Naive thymus-derived CD4-positive, alpha-beta T cell (primary cell): Measurements from ENCODE around the gene SLCO2B1. TPM values are rescaled to one million over a fixed set of nuclear protein-coding genes. Genes with fewer than 3 reads are reported as not detected.

Experiments
- ATAC-seq: fragments of 150-1000 bp; cut with Tn5 transposase; 2 replicates; pipeline ENCODE4 v1.10.0; 2021; ENCODE audit warnings: mild to moderate bottlenecking, moderate library complexity
- CTCF ChIA-PET: fragments of 350-600 bp; sonication (Branson Sonifier 250); formaldehyde crosslinking; loops from one replicate; lab custom pipeline; 2021; ENCODE audit warnings: antibody characterized with exemption; lab: Charles Lee
- POLR2A ChIA-PET: fragments of 350-600 bp; sonication (Branson Sonifier 250); formaldehyde crosslinking; loops from one replicate; lab custom pipeline; 2021; ENCODE audit warnings: antibody characterized with exemption, inconsistent platforms; lab: Charles Lee
- DNase-seq, 9 donors: peaks; one replicate each; pipeline versions ENCODE4 v3.0.0 to v3.0.0-alpha.2; 2020 to 2022; ENCODE audit warnings: mixed read lengths in 1 of 9
- H3K27ac ChIP-seq: one replicate; pipeline ENCODE4 v1.7.0; 2013; ENCODE audit warnings: mild to moderate bottlenecking, low read depth, low read length, moderate library complexity
- H3K27me3 ChIP-seq, 2 donors: one replicate each; pipeline ENCODE4 v1.7.0; 2013; ENCODE audit warnings: low read length in 2 of 2, mild to moderate bottlenecking in 2 of 2, moderate library complexity in 2 of 2; ENCODE audit not compliant: control insufficient read depth in 2 of 2, insufficient read depth in 2 of 2
- H3K36me3 ChIP-seq, 3 experiments: 1 replicate in 2 of 3; 2 replicates in 1 of 3; pipeline ENCODE4 v1.7.0; 2013; ENCODE audit warnings: low read length in 3 of 3, mild to moderate bottlenecking in 3 of 3, moderate library complexity in 1 of 3; ENCODE audit not compliant: insufficient read depth in 3 of 3, control insufficient read depth in 2 of 3
- H3K4me1 ChIP-seq, 2 donors: one replicate each; pipeline ENCODE4 v1.7.0; 2013; ENCODE audit warnings: low read length in 2 of 2, mild to moderate bottlenecking in 2 of 2, moderate library complexity in 1 of 2; ENCODE audit not compliant: control insufficient read depth in 2 of 2, insufficient read depth in 2 of 2
- H3K4me3 ChIP-seq: 2 replicates; pipeline ENCODE4 v1.7.0; 2013; ENCODE audit warnings: mild to moderate bottlenecking, low read length
- H3K9me3 ChIP-seq, 3 experiments: 1 replicate in 2 of 3; 2 replicates in 1 of 3; pipeline ENCODE4 v1.7.0; 2013; ENCODE audit warnings: low read length in 3 of 3; ENCODE audit not compliant: control insufficient read depth in 2 of 3
- H3K27ac Mint-ChIP-seq, 9 donors: one replicate each; pipeline ENCODE4 v1.8.0; 2020 to 2022; ENCODE audit warnings: mixed read lengths in 9 of 9, mild to moderate bottlenecking in 8 of 9, moderate library complexity in 5 of 9, inconsistent platforms in 2 of 9
- H3K27me3 Mint-ChIP-seq, 5 donors: one replicate each; pipeline ENCODE4 v1.8.0; 2021 to 2022; ENCODE audit warnings: mixed read lengths in 5 of 5, mild to moderate bottlenecking in 1 of 5
- H3K36me3 Mint-ChIP-seq, 5 donors: one replicate each; pipeline ENCODE4 v1.8.0; 2020 to 2022; ENCODE audit warnings: mixed read lengths in 5 of 5, mild to moderate bottlenecking in 3 of 5, inconsistent platforms in 1 of 5
- H3K4me1 Mint-ChIP-seq, 7 donors: one replicate each; pipeline ENCODE4 v1.8.0; 2020 to 2022; ENCODE audit warnings: mixed read lengths in 7 of 7, mild to moderate bottlenecking in 3 of 7, inconsistent platforms in 1 of 7
- H3K4me3 Mint-ChIP-seq, 10 donors: one replicate each; pipeline ENCODE4 v1.8.0; 2020 to 2022; ENCODE audit warnings: mild to moderate bottlenecking in 10 of 10, mixed read lengths in 10 of 10, moderate library complexity in 6 of 10, inconsistent platforms in 2 of 10
- H3K9me3 Mint-ChIP-seq, 11 donors: one replicate each; pipeline ENCODE4 v1.8.0; 2020 to 2022; ENCODE audit warnings: mixed read lengths in 11 of 11, mild to moderate bottlenecking in 4 of 11, inconsistent platforms in 1 of 11, moderate library complexity in 1 of 11
- intact Hi-C, 2 donors: fragments of 100-400 bp; cut with micrococcal nuclease; formaldehyde crosslinking; loops; one replicate each; pipeline ENCODE4 v1.15.1; 2023
- polyA plus RNA-seq, 2 donors: library from polyadenylated mRNA; unstranded; fragments of 300-500 nt; fragmentation: Illumina TruSeq; gene quantifications; one replicate each; pipeline ENCODE4 v1.2.3, GENCODE V29; 2021
- total RNA-seq, 6 experiments: library from RNA in 5 of 6; stranded (reverse) in 5 of 6; gene quantifications; 1 replicate in 5 of 6; 2 replicates in 1 of 6; pipeline ENCODE4 v1.2.3 and lab custom pipeline; 2021 to 2026

Gene SLCO2B1
- total and polyA plus RNA-seq, 7 experiments from 2014 or later, result 0.19 to 4.3 (median 1.9) TPM; not detected in 3

GRCh38 chr11:75199412-75199955 lies 48.6 kb downstream of the SLCO2B1 start:
- ATAC-seq (no peak), DNase-seq (no peak)
- Mint-ChIP-seq H3K27me3 (peaks cover 0 to 10% (median 0%) of the 10 kb centered on the region in 5 donors), H3K4me3 (no peak overlapping the region), H3K27ac (no peak overlapping the region), H3K36me3 (no peaks in the 10 kb centered on the region), H3K9me3 (no peaks in the 10 kb centered on the region), H3K4me1 (no peaks in the 10 kb centered on the region)
- intact Hi-C loops, result no loop called here
- Histone ChIP-seq H3K4me1 (no peaks in the 10 kb centered on the region), H3K9me3 (no peaks in the 10 kb centered on the region), H3K27me3 (peaks cover 0 to 2% of the 10 kb centered on the region in 2 donors), H3K4me3 (no peak overlapping the region), H3K27ac (no peak overlapping the region), H3K36me3 (no peaks in the 10 kb centered on the region)
- CTCF ChIA-PET, result interaction anchor here (1.5 kb wide), 1 partner anchor 58 kb away, joined by 4 read pairs; no protein-coding TSS in a partner anchor
- POLR2A ChIA-PET, result no interaction called here

DNA sequence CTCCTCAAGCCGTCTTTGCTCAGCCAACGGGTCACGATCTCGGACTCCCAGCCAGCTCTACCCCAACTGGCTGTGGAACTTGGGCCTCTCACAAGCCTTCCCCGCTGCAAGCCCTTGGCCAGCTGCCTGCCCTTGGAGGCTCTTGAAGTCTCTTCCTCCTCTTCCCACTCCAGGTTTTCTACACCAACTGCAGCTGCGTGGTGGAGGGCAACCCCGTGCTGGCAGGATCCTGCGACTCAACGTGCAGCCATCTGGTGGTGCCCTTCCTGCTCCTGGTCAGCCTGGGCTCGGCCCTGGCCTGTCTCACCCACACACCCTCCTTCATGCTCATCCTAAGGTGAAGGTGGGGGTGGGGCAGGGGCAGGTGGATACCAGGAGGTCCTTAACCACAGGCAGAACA lies 49.1 kb downstream of the SLCO2B1 start:
- Mint-ChIP-seq H3K4me3 (no peak overlapping the region), H3K4me1 (peaks cover 0 to 2% (median 0%) of the 10 kb centered on the region in 7 donors), H3K36me3 (no peaks in the 10 kb centered on the region), H3K27ac (peak overlapping the region in 1 of 9 donors; percentile 43), H3K27me3 (peaks cover 0 to 10% (median 0%) of the 10 kb centered on the region in 5 donors), H3K9me3 (no peaks in the 10 kb centered on the region)
- no peak for ATAC-seq
- no peak for DNase-seq
- CTCF ChIA-PET, result interaction anchor here (0.8 to 1.5 kb wide), 2 partner anchors 59 to 60 kb away, joined by 3 to 4 read pairs; no protein-coding TSS in a partner anchor
- POLR2A ChIA-PET, result no interaction called here
- no peaks in the 10 kb centered on the region for H3K4me1 ChIP-seq
- H3K4me3 ChIP-seq, result no peak overlapping the region
- H3K9me3 ChIP-seq, result no peaks in the 10 kb centered on the region
- H3K27ac ChIP-seq, result no peak overlapping the region
- intact Hi-C loops, result no loop called here
- no peaks in the 10 kb centered on the region for H3K36me3 ChIP-seq
- H3K27me3 ChIP-seq, result peaks cover 0 to 2% of the 10 kb centered on the region in 2 donors

DNA sequence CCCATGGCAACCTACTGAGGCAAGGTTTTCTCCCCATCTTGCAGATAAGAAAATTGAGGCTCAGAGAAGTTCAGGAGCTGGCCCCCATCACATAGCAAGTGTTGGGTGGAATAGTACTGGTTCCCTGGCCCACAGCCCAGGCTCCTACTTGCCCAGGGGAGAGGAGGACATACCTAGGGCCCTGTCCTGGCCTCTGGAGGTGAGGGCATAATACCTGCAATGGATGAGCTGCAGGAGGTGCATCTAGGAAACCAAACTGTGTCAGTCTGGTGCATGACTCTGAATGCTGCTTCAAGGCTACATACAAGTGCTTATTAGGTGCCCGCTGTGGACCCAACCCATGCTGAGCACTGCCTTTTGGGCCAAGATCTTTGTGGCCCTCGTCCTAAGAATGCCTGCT lies 49.6 kb downstream of the SLCO2B1 start:
- H3K4me3 ChIP-seq, result no peak overlapping the region
- DNase-seq (no peak), ATAC-seq (no peak)
- Mint-ChIP-seq H3K9me3 (no peaks in the 10 kb centered on the region), H3K4me1 (peaks cover 0 to 2% (median 0%) of the 10 kb centered on the region in 7 donors), H3K27ac (no peak overlapping the region), H3K36me3 (no peaks in the 10 kb centered on the region), H3K27me3 (peaks cover 0 to 10% (median 0%) of the 10 kb centered on the region in 5 donors), H3K4me3 (no peak overlapping the region)
- no peak overlapping the region for H3K27ac ChIP-seq
- ChIA-PET CTCF (interaction anchor here (0.8 to 1.5 kb wide), 2 partner anchors 59 to 61 kb away, joined by 3 to 4 read pairs; no protein-coding TSS in a partner anchor), POLR2A (no interaction called here)
- H3K27me3 ChIP-seq, result peaks cover 0 to 2% of the 10 kb centered on the region in 2 donors
- H3K36me3 ChIP-seq, result no peaks in the 10 kb centered on the region
- intact Hi-C loops, result no loop called here
- no peaks in the 10 kb centered on the region for H3K4me1 ChIP-seq
- no peaks in the 10 kb centered on the region for H3K9me3 ChIP-seq

GRCh38 chr11:75201771-75202170 lies 50.9 kb downstream of the SLCO2B1 start:
- Histone ChIP-seq H3K36me3 (no peaks in the 10 kb centered on the region), H3K9me3 (no peaks in the 10 kb centered on the region), H3K27me3 (peaks cover 0 to 2% of the 10 kb centered on the region in 2 donors), H3K4me1 (no peaks in the 10 kb centered on the region), H3K27ac (no peak overlapping the region), H3K4me3 (no peak overlapping the region)
- DNase-seq (no peak), ATAC-seq (no peak)
- Mint-ChIP-seq H3K4me1 (peaks cover 0 to 2% (median 0%) of the 10 kb centered on the region in 7 donors), H3K9me3 (no peaks in the 10 kb centered on the region), H3K27ac (no peak overlapping the region), H3K4me3 (no peak overlapping the region), H3K36me3 (no peaks in the 10 kb centered on the region), H3K27me3 (peaks cover 0 to 12% (median 3%) of the 10 kb centered on the region in 5 donors)
- POLR2A ChIA-PET, result no interaction called here
- intact Hi-C loops, result no loop called here
- CTCF ChIA-PET, result interaction anchor here (0.6 to 8.0 kb wide), 2 partner anchors 59 to 179 kb away, joined by 3 to 164 read pairs; no protein-coding TSS in a partner anchor

DNA sequence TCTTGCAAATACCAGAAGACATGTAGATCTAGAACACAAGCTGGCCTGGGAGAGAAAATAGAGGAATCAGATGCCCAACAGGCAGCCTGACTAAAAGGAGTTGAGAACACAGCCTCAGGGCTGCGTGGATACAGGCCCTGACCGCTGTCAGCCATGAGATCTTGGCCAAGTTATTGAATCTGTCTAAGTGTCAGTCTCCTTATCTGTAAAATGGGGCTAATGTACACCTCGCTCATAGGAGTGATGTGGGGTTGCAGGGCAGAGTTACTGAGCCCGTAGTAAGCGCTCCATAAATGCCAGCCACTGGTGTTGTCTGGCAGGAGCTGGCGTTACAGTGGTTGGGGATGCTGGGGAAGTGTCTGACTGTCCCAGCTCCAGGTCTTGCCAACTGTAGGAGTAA lies 51.3 kb downstream of the SLCO2B1 start:
- Histone ChIP-seq H3K27me3 (peaks cover 0 to 2% of the 10 kb centered on the region in 2 donors), H3K36me3 (no peaks in the 10 kb centered on the region), H3K4me1 (no peaks in the 10 kb centered on the region), H3K9me3 (no peaks in the 10 kb centered on the region), H3K4me3 (no peak overlapping the region), H3K27ac (no peak overlapping the region)
- H3K4me1 Mint-ChIP-seq, result peaks cover 0 to 2% (median 0%) of the 10 kb centered on the region in 7 donors
- ChIA-PET CTCF (interaction anchor here (0.6 to 8.0 kb wide), 2 partner anchors 60 to 180 kb away, joined by 3 to 164 read pairs; no protein-coding TSS in a partner anchor), POLR2A (no interaction called here)
- intact Hi-C loops, result no loop called here
- no peak for ATAC-seq
- no peak overlapping the region for H3K27ac Mint-ChIP-seq
- no peaks in the 10 kb centered on the region for H3K9me3 Mint-ChIP-seq
- DNase-seq, result no peak
- no peaks in the 10 kb centered on the region for H3K36me3 Mint-ChIP-seq
- peaks cover 0 to 14% (median 3%) of the 10 kb centered on the region in 5 donors for H3K27me3 Mint-ChIP-seq
- H3K4me3 Mint-ChIP-seq, result no peak overlapping the region

- Mint-ChIP-seq H3K4me1 (peaks cover 0 to 2% (median 0%) of the 10 kb centered on the region in 7 donors), H3K9me3 (no peaks in the 10 kb centered on the region), H3K27ac (no peak overlapping the region), H3K4me3 (no peak overlapping the region), H3K36me3 (no peaks in the 10 kb centered on the region), H3K27me3 (peaks cover 0 to 14% (median 6%) of the 10 kb centered on the region in 5 donors)
- intact Hi-C loops, result no loop called here
- H3K4me3 ChIP-seq, result no peak overlapping the region
- no peak for ATAC-seq
- no peaks in the 10 kb centered on the region for H3K4me1 ChIP-seq
- no peaks in the 10 kb centered on the region for H3K36me3 ChIP-seq
- ChIA-PET POLR2A (no interaction called here), CTCF (interaction anchor here (0.6 to 8.0 kb wide), 6 partner anchors 8 to 273 kb away, joined by 3 to 164 read pairs (median 4); no protein-coding TSS in a partner anchor)
- DNase-seq, result no peak
- H3K9me3 ChIP-seq, result no peaks in the 10 kb centered on the region
- no peak overlapping the region for H3K27ac ChIP-seq
- peaks cover 0 to 2% of the 10 kb centered on the region in 2 donors for H3K27me3 ChIP-seq
Observed at GRCh38 chr11:75203138-75203537, 52.2 kb downstream of the SLCO2B1 start.
